HEK293 (cell line): Measurements from ENCODE around the gene DLX6.

ENCODE experiments used
- CTCF ChIA-PET: fragments of 350-600 bp; formaldehyde crosslinking; extraction: SDS; loops from one replicate; lab custom pipeline; 2021; ENCODE audit warnings: antibody characterized with exemption; lab: Yijun Ruan, JAX
- POLR2A ChIA-PET: fragments of 300-600 bp; formaldehyde crosslinking; extraction: SDS; loops from one replicate; lab custom pipeline; 2020; ENCODE audit warnings: antibody characterized with exemption, inconsistent platforms; lab: Yijun Ruan, JAX
- H3K27ac ChIP-seq: fragments of 200-500 bp; sonication (Bioruptor generic); 2 replicates; pipeline ENCODE4 v1.5.1; 2014; ENCODE audit warnings: low read depth, low read length, control low read depth, inconsistent platforms; ENCODE audit errors: extremely low read depth
- H3K36me3 ChIP-seq, 2 experiments: fragments of 200-500 bp in 1 of 2; sonication (Bioruptor generic) in 1 of 2; 1 replicate in 1 of 2; 2 replicates in 1 of 2; pipeline ENCODE4 v1.5.1; 2014 to 2017; ENCODE audit warnings: inconsistent platforms in 2 of 2, low read length in 2 of 2; ENCODE audit not compliant: control insufficient read depth in 2 of 2, insufficient read depth in 1 of 2
- H3K4me1 ChIP-seq: fragments of 200-500 bp; sonication (Bioruptor generic); 2 replicates; pipeline ENCODE4 v1.5.1; 2014; ENCODE audit warnings: mild to moderate bottlenecking, low read length, inconsistent platforms; ENCODE audit not compliant: control insufficient read depth, insufficient read depth
- H3K4me3 ChIP-seq: 2 replicates; pipeline ENCODE4 v1.5.1; 2011; ENCODE audit warnings: low read depth, mild to moderate bottlenecking, control low read depth, low read length, moderate library complexity
- H3K9me3 ChIP-seq: fragments of 200-500 bp; sonication (Bioruptor generic); 2 replicates; pipeline ENCODE4 v1.5.1; 2014; ENCODE audit warnings: low read depth, low read length, inconsistent platforms; ENCODE audit not compliant: control insufficient read depth, insufficient read depth
- BCL11B ChIP-seq: fragments of 450-650 bp; formaldehyde crosslinking; IDR thresholded peaks from 2 replicates; pipeline ENCODE4 v1.5.1; 2016; ENCODE audit warnings: low read depth, missing biosample characterization, missing genetic modification characterization
- ELK4 ChIP-seq: IDR thresholded peaks from 2 replicates; pipeline ENCODE4 v1.6.1; 2011; ENCODE audit warnings: mild to moderate bottlenecking, low read depth, low read length, borderline replicate concordance
- FEZF1 ChIP-seq: fragments of 450-650 bp; formaldehyde crosslinking; IDR thresholded peaks from 2 replicates; pipeline ENCODE4 v1.5.1; 2016; ENCODE audit warnings: missing biosample characterization, missing genetic modification characterization
- HOXC10 ChIP-seq: sonication (generic); formaldehyde crosslinking; IDR thresholded peaks from 2 replicates; pipeline ENCODE4 v1.8.1; 2023; ENCODE audit warnings: mild to moderate bottlenecking, missing genetic modification reagents
- IKZF3 ChIP-seq: fragments of 450-650 bp; IDR thresholded peaks from 2 replicates; pipeline ENCODE4 v1.5.0; 2018; ENCODE audit warnings: missing biosample characterization, mild to moderate bottlenecking, missing genetic modification characterization, moderate library complexity
- INSM2 ChIP-seq: fragments of 450-650 bp; formaldehyde crosslinking; IDR thresholded peaks from 2 replicates; pipeline ENCODE4 v1.5.1; 2016; ENCODE audit warnings: missing biosample characterization, missing genetic modification characterization
- PRDM1 ChIP-seq: fragments of 450-650 bp; formaldehyde crosslinking; IDR thresholded peaks from 2 replicates; pipeline ENCODE4; 2016; ENCODE audit warnings: missing biosample characterization, missing genetic modification characterization
- SETDB1 ChIP-seq: IDR thresholded peaks from one replicate; pipeline ENCODE4 v1.6.1; 2017; ENCODE audit warnings: mild to moderate bottlenecking, low read length, moderate library complexity, mixed read lengths; ENCODE audit not compliant: insufficient read length
- SP3 ChIP-seq: fragments of 450-650 bp; formaldehyde crosslinking; IDR thresholded peaks from 2 replicates; pipeline ENCODE4 v1.5.1; 2016; ENCODE audit warnings: missing biosample characterization, missing genetic modification characterization
- SP7 ChIP-seq: fragments of 450-650 bp; formaldehyde crosslinking; IDR thresholded peaks from 2 replicates; pipeline ENCODE4 v1.5.1; 2016; ENCODE audit warnings: missing biosample characterization, missing genetic modification characterization
- ZBTB17 ChIP-seq: fragments of 450-650 bp; formaldehyde crosslinking; IDR thresholded peaks from 2 replicates; pipeline ENCODE4 v1.5.1; 2016; ENCODE audit warnings: missing biosample characterization, missing genetic modification characterization
- ZBTB20 ChIP-seq: fragments of 450-650 bp; formaldehyde crosslinking; IDR thresholded peaks from 2 replicates; pipeline ENCODE4 v1.5.1; 2016; ENCODE audit warnings: missing biosample characterization, missing genetic modification characterization
- ZBTB21 ChIP-seq: fragments of 450-650 bp; formaldehyde crosslinking; IDR thresholded peaks from 2 replicates; pipeline ENCODE4 v1.5.1; 2017; ENCODE audit warnings: missing biosample characterization, missing genetic modification characterization
- ZFP3 ChIP-seq: fragments of 450-650 bp; formaldehyde crosslinking; IDR thresholded peaks from 2 replicates; pipeline ENCODE4 v1.5.1; 2016; ENCODE audit warnings: low read depth, missing biosample characterization, missing genetic modification characterization
- ZNF112 ChIP-seq: fragments of 450-650 bp; formaldehyde crosslinking; IDR thresholded peaks from 2 replicates; pipeline ENCODE4 v1.5.0; 2017; ENCODE audit warnings: missing biosample characterization, missing genetic modification characterization
- ZNF114 ChIP-seq: fragments of 450-650 bp; formaldehyde crosslinking; IDR thresholded peaks from 2 replicates; pipeline ENCODE4 v1.5.0; 2017; ENCODE audit warnings: missing biosample characterization, missing genetic modification characterization
- ZNF24 ChIP-seq: fragments of 450-650 bp; formaldehyde crosslinking; IDR thresholded peaks from 2 replicates; pipeline ENCODE4 v1.5.1; 2016; ENCODE audit warnings: missing biosample characterization, missing genetic modification characterization
- ZNF335 ChIP-seq: fragments of 450-650 bp; formaldehyde crosslinking; conservative IDR thresholded peaks from 2 replicates; pipeline ENCODE4 v1.5.1; 2016; ENCODE audit warnings: missing biosample characterization, missing genetic modification characterization
- ZNF37A ChIP-seq: fragments of 450-650 bp; IDR thresholded peaks from 2 replicates; pipeline ENCODE4 v1.5.1; 2018; ENCODE audit warnings: missing biosample characterization, missing genetic modification characterization
- ZNF433 ChIP-seq: fragments of 450-650 bp; formaldehyde crosslinking; IDR thresholded peaks from 2 replicates; pipeline ENCODE4 v1.5.1; 2016; ENCODE audit warnings: missing biosample characterization, missing genetic modification characterization, low read depth
- ZNF510 ChIP-seq: fragments of 450-650 bp; formaldehyde crosslinking; IDR thresholded peaks from 2 replicates; pipeline ENCODE4 v1.5.1; 2018; ENCODE audit warnings: mild to moderate bottlenecking, missing genetic modification characterization, missing biosample characterization; ENCODE audit not compliant: insufficient replicate concordance
- ZNF530 ChIP-seq: fragments of 450-650 bp; formaldehyde crosslinking; IDR thresholded peaks from 2 replicates; pipeline ENCODE4 v1.5.1; 2016; ENCODE audit warnings: low read depth, missing biosample characterization, missing genetic modification characterization
- ZNF571 ChIP-seq: fragments of 450-650 bp; formaldehyde crosslinking; IDR thresholded peaks from 2 replicates; pipeline ENCODE4 v1.5.0; 2017; ENCODE audit warnings: missing biosample characterization, missing genetic modification characterization
- ZNF621 ChIP-seq: fragments of 450-650 bp; formaldehyde crosslinking; IDR thresholded peaks from 2 replicates; pipeline ENCODE4 v1.5.1; 2017; ENCODE audit warnings: missing biosample characterization, missing genetic modification characterization
- ZNF645 ChIP-seq: fragments of 450-650 bp; formaldehyde crosslinking; IDR thresholded peaks from 2 replicates; pipeline ENCODE4; 2016; ENCODE audit warnings: missing biosample characterization, missing genetic modification characterization
- ZNF660 ChIP-seq: fragments of 450-650 bp; IDR thresholded peaks from 2 replicates; pipeline ENCODE4 v1.5.1; 2018; ENCODE audit warnings: missing biosample characterization, mild to moderate bottlenecking, missing genetic modification characterization
- ZNF701 ChIP-seq: fragments of 450-650 bp; formaldehyde crosslinking; IDR thresholded peaks from 2 replicates; pipeline ENCODE4 v1.5.1; 2016; ENCODE audit warnings: missing biosample characterization, missing genetic modification characterization
- ZNF747 ChIP-seq: fragments of 450-650 bp; formaldehyde crosslinking; IDR thresholded peaks from 2 replicates; pipeline ENCODE4 v1.5.1; 2016; ENCODE audit warnings: missing biosample characterization, missing genetic modification characterization
- ZNF792 ChIP-seq: fragments of 450-650 bp; formaldehyde crosslinking; IDR thresholded peaks from 2 replicates; pipeline ENCODE4 v1.5.1; 2016; ENCODE audit warnings: missing biosample characterization, missing genetic modification characterization
- ZXDB ChIP-seq: fragments of 450-650 bp; formaldehyde crosslinking; IDR thresholded peaks from 2 replicates; pipeline ENCODE4 v1.5.1; 2016; ENCODE audit warnings: missing biosample characterization, missing genetic modification characterization

Gene DLX6

GRCh38 chr7:96968981-96969380 lies 36.4 kb upstream of the DLX6 start:
- POLR2A ChIA-PET: no interaction called here
- Histone ChIP-seq H3K27ac (no peak overlapping the region), H3K4me3 (no peak overlapping the region)
- TF ChIP-seq SP3 (tag by site-specific recombination): no peak
- TF ChIP-seq ZFP3: no peak
- no peak for TF ChIP-seq BCL11B
- TF ChIP-seq IKZF3 (tag by site-specific recombination): no peak
- no peak for TF ChIP-seq INSM2 (tag by site-specific recombination)
- no peak for TF ChIP-seq PRDM1 (tag by site-specific recombination)
- no peak for TF ChIP-seq ZNF792 (tag by site-specific recombination)
- no peak for TF ChIP-seq FEZF1 (tag by site-specific recombination)
- no peak for TF ChIP-seq ZNF621 (tag by site-specific recombination)
- no peak for TF ChIP-seq ZBTB21 (tag by site-specific recombination)
- no peak for TF ChIP-seq ZBTB17 (tag by site-specific recombination)
- no peak for TF ChIP-seq ZNF530
- TF ChIP-seq ZNF747 (tag by site-specific recombination): no peak
- TF ChIP-seq, all 188 proteins: peak for 0
- Histone ChIP-seq H3K36me3 (no peaks in the 10 kb centered on the region), H3K4me1 (no peaks in the 10 kb centered on the region), H3K9me3 (no peaks in the 10 kb centered on the region)
- CTCF ChIA-PET: no interaction called here

- POLR2A ChIA-PET: no interaction called here
- no peaks in the 10 kb centered on the region for H3K9me3 ChIP-seq
- H3K36me3 ChIP-seq: no peaks in the 10 kb centered on the region
- CTCF ChIA-PET: no interaction called here
- no peaks in the 10 kb centered on the region for H3K4me1 ChIP-seq
- H3K27ac ChIP-seq: no peak overlapping the region
- TF ChIP-seq ZNF701 (tag by site-specific recombination): no peak
- TF ChIP-seq, all 188 proteins: peak for 0
- H3K4me3 ChIP-seq: no peak overlapping the region
Measured at GRCh38 chr7:96970739-96971138, 34.6 kb upstream of the DLX6 start.

- Histone ChIP-seq H3K27ac (no peak overlapping the region), H3K9me3 (no peaks in the 10 kb centered on the region), H3K36me3 (no peaks in the 10 kb centered on the region), H3K4me1 (no peaks in the 10 kb centered on the region), H3K4me3 (no peak overlapping the region)
- ChIA-PET POLR2A (no interaction called here), CTCF (interaction anchor here (1.0 kb wide), 1 partner anchor 22 kb away, joined by 4 read pairs; no protein-coding TSS in a partner anchor)
- TF ChIP-seq ZNF24 (tag by site-specific recombination) (no peak), ZNF433 (tag by site-specific recombination) (no peak), SP7 (no peak), ZNF114 (no peak), ELK4 (no peak), SETDB1 (no peak), ZNF37A (tag by site-specific recombination) (no peak), ZBTB20 (no peak), ZNF645 (no peak), ZNF571 (tag by site-specific recombination) (no peak), ZNF660 (no peak), ZNF112 (tag by site-specific recombination) (no peak), ZNF335 (tag by site-specific recombination) (no peak), ZNF510 (tag by site-specific recombination) (no peak), HOXC10 (no peak), ZXDB (tag by site-specific recombination) (no peak)
Measured at GRCh38 chr7:96973986-96974385, 31.4 kb upstream of the DLX6 start.
